Left colon (tissue), 2 donors: ENCODE measurements around the gene URB1. TPM values are rescaled to one million over a fixed set of nuclear protein-coding genes. Genes with fewer than 3 reads are reported as not detected.

Experiments
- ATAC-seq: fragments of 200-7000 bp; cut with Tn5 transposase; one replicate; pipeline ENCODE4 v1.9.1; 2020; ENCODE audit warnings: mild to moderate bottlenecking, moderate library complexity
- DNase-seq, 2 donors: peaks; one replicate each; pipeline ENCODE4 v3.0.0-alpha.2; 2020
- intact Hi-C, 2 donors: fragments of 100-400 bp; cut with DNase I in 1 of 2; cut with micrococcal nuclease in 1 of 2; formaldehyde crosslinking; loops; one replicate each; pipeline versions ENCODE4 v1.11.2 to v1.14.0; 2022; cut with DNase I, micrococcal nuclease
- total RNA-seq, 2 donors: library from RNA; stranded (reverse); fragmentation: NEBNext Ultra II Directional; extraction: Animal tissue kit (Norgen Biotek cat#: 25700); gene quantifications; one replicate each; pipeline ENCODE4 v1.2.1, GENCODE V29; 2021
- donor health status: DM: no; HTN: no; CAD: no.
- donor health status: DM: yes; HTN: yes; CAD: no.

The URB1 gene
- total RNA-seq, 2 donors from 2014 or later: 7.3 to 12.6 TPM

DNA sequence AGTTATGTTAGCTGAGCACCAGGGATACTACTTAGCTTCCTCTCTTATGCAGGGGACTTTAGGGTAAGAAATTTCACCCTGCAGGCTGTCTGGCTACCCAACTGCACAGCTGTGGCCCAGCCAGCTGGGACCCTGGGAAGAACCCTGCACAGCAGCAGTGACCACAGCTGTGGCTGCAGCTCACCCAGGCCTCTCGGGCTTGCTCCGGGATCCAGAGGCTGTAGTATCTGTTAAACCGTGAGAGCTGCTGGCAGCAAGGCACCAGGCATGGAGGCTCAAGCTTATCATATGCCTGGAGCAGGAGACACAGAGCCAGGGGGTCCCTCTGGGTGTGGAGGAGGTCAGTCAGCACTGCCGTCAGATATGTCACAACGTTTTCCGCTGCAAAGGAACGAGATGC is 40.3 kb downstream of the URB1 start:
- DNase-seq (no peak), ATAC-seq (no peak)
- intact Hi-C loops: no loop called here

DNA sequence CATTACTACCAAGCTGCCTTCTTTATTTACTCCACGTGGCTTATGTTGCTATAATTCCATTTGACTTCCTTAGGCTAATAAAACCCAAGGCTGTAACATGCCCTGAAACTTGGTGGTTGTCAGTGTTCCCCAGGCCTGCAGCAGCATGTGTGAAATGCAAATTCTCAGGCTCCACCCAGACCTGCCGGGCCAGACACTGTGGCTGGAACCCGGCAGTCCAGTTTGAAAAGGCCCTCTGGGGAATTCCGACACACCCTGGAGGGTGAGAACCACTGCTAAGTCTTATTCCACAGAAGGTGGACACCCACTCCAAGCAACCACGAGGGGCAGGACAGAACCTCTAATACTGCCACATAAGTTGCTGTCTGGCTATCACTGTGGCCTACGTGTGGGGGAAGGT is 41.4 kb downstream of the URB1 start:
- intact Hi-C loops: no loop called here
- ATAC-seq (no peak), DNase-seq (no peak)

DNA sequence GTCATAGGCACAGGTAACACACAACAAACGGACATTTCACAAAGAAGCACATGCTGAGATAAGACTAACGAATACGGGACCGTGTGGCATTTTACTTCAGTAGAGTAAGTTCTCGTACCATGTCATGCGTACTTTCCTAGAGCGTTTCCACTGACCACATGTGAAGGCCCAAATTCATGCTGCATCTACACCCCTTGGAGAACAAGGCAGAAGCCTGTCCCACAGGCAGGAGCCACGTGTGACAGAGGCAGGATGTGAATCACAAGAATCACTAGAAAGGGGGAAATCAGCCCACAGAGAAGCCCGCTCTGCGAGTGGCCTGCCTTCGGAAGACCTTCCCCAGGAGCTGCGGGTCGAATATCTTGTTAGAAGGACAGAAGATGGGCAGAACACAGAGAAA is 41.8 kb downstream of the URB1 start:
- intact Hi-C loops: no loop called here
- DNase-seq (no peak), ATAC-seq (no peak)

DNA sequence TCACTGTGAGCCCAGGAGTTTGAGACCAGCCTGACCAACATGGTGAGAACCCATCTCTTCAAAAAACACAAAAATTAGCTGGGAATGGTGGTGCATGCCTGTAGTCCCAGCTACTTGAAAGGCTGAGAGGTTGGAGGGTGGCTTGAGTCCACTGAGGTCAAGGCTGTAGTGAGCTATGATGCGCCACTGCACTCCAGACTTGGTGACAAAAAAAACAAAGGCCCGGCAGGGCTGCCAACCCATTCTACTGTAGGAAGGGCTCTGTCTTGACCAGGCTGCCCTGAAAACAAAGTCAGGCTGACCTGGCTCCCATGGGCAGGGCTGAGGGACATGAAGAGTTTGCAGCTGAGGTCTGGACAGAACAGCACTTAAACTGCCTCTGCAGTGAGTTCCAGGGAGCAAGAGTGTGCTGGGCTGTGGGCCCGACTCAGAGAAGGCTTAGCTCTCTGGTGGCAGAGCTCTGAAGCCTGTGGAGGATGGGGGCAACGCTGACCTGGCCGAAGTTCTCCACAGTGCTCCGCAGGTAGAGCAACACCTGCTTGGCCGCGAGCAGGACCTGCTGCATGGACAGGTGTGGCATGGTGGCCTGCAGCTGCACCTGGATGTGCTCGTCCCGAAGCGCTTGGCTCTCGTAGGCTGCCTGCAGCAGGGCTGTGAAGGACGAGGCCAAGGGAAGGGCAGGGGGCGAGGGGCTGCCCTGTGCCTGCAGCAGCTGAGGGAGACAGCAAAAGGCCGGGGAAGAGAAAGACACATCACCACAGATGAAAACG is 42.4 kb downstream of the URB1 start:
- intact Hi-C loops: no loop called here
- no peak for ATAC-seq
- no peak for DNase-seq

DNA sequence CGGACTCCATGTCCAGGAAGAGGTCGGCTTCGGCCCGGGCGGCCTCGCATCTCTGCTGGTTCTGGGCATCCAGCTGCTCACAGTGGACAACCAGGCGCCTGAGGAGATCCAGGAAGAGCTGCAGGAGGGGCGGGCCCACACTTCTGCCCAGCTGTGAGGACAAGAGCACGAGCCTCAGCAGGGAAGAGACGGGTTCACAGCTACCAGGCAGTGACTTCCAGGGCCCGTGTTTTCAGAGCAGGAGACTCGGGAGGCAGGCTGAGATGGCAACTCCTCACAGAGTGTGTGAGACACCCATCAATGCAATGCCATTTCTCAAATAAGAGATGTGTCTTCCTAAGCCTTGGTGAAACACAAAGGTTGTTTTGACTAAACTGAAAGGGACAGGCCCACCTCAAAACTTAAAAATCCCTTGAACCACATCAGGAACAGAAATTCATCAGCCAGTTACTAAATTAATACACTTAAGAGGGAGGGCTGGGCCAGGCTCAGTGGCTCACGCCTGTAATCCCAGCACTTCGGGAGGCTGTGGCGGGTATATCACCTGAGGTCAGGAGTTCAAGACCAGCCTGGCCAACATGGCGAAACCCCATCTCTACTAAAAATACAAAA is 43.4 kb downstream of the URB1 start:
- DNase-seq (no peak), ATAC-seq (no peak)
- intact Hi-C loops: no loop called here

DNA sequence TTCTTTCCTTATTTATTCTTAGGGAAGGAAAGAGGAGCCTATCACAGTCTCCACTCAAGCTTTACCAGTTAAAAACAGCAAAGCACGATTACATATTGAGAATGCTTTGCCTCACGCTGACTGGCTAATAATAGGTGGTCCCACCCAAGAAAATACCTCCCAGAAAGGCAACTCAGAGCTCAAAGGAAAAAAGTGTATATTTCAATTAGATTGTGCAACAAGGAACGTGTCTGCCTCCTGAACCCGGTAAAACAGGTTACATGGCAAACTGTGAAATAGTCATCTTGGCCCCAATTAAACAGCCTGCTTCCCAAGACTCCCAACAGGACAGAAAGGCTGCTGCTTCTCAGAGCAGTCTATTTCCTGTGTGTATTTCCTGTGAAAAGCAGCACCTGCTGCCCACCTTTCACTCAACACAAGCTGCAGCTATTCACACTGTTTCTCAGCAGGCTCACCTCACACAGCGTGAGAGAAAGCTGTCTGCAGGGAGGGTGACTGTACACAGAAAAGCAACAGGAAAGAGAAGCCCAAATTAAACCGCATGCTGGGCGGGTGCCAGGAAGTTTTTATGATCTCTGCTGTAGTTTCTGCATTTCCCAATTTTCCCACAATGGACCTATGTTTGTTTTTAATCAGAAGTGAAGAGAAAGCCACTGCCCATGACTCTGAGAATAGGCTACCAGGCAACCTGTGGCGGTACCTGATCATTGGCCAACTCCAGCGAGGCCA is 44.0 kb downstream of the URB1 start:
- DNase-seq (no peak), ATAC-seq (peak; percentile 22)
- intact Hi-C loops: no loop called here

DNA sequence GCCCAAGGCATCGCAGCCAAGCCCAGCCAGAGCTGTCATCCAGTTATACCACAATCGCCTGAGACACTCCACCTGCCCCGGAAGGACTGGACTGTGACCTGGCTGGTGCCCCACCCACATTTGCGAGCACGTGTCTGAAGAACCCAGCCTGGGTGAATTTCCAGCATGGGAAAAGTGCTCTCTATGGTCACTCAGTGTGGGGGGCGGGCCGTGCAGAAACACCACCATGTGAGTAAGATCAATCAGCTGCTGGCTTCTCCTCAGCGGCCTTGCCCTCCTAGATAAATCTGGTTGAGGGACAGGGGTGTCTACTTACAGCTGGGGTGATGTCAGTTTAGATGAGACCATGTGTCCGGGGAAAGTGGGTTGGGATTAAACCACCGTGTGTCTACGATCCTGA is 44.8 kb downstream of the URB1 start:
- ATAC-seq: peak; percentile 88
- peak; percentile 24 to 37 for DNase-seq
- intact Hi-C loops: no loop called here

DNA sequence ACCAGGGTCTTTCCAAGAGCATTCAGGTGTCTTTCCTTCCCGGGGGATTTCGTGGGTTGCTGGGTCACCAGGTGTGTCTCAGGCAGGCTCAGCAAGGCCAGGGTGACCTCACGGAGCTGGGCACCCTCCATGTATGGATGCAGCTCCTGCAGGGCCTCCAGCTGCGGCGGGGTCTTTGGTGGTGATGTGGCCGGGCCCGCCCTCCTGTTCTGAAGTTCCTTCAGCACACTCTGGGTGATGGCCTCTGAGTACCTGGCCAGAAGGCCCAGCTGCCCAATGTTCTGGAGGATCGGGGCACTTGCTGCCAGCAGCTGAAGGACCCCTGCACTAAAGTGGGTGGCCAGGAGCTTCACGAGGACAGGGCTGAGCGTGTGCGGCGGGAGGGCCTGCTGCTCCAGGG is 45.5 kb downstream of the URB1 start:
- no peak for ATAC-seq
- DNase-seq: no peak
- intact Hi-C loops: no loop called here

DNA sequence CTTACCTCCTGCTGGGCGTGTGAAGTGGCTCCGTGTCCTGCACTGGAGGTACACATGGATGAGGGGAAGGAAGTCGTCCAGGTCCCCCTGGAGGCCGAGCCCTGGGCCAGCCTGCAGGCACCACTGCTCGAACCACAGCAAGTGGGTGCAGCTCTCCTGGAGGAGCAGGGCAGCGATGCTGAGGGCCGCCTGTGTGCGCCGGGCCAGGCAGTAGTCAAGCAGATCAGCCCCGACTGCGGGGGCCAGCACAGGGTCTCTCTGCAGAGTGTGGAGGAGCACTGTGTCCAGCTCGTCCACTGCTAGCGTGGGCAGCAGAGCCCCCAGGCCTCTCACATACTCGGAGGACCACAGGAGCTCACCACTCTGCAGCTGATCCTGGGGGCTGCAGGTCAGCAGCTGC is 45.9 kb downstream of the URB1 start:
- ATAC-seq: no peak
- intact Hi-C loops: no loop called here

DNA sequence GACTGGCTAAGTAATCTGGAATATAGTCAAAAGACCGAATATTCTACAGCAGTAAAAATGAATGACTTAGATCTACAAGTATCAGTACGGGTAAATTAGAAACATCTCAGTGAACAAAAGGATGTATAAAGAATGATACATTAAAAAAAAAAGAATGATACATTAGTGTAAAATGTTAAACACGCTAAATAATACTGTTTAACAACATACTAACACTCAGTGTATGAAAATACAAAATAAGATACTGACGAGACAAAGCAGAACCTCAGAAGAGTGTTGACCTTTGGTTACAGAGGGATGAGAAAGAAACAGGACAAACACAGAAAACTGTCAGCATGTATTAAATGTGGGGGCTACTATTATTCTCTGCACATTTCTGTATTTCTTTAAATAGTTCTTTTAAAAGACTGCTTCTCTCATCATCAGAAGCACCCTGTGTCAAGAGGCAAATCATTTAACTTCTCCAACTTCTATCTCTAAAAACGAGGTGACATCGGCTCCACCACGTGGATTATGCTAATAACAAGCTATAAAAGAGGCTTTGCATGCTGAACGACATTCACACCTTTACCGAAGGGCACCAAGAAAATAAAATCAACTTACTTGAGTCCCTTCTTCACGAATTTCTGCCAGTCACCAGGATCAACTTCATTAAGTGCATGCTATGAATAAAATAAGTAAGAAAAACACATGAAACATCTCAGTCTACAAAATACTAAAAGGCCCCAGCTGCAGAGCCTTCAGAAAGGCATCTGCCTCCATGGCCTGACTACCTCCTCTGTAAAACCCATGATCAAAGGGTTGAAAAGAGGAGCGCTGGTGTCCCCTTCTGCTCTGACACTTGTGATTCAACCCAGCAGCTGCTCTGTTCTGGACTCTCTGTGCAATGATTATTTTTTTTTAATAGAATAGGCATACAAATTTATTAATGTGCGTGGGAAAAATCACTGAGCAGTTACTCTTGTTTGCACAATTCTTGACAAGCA is 51.7 kb downstream of the URB1 start:
- intact Hi-C loops: no loop called here
- DNase-seq (no peak), ATAC-seq (no peak)

More for the DNA sequence above, 45.9 kb downstream of the URB1 start:
- no peak for DNase-seq

DNA sequence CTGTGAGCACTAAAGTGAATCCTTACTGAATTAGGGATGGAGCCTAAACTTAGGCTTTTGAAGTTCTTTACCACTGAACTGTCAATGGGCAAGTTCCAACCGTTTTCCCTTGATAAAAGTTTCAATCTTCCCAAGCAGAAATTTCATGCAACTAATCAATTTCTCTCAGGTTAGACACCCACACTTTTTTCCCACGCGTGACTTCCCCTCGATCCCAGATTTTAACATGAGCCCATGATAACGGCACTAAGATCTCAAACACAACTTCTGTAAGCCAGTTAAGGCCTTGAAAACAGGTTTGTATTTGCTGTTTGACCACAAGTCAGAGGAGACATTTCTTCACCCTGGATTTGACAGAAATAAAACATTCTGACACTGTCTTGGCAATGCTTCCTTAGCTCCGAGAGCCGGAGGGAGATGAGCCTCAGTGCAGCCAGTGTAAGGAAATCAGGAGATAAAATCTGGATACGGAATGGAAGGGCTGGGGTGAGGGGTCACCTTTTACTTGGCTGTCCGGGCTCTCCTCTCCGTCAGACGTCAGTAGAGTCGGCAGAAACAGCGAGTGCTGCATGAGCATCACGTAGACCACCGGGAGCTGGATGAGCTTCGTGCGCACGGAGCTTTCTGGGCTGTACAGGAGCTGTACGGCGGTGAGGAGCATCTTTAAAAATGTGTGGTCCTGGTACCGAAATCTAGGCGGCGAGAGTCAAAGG is 54.4 kb downstream of the URB1 start:
- ATAC-seq (no peak), DNase-seq (no peak)
- intact Hi-C loops: no loop called here

DNA sequence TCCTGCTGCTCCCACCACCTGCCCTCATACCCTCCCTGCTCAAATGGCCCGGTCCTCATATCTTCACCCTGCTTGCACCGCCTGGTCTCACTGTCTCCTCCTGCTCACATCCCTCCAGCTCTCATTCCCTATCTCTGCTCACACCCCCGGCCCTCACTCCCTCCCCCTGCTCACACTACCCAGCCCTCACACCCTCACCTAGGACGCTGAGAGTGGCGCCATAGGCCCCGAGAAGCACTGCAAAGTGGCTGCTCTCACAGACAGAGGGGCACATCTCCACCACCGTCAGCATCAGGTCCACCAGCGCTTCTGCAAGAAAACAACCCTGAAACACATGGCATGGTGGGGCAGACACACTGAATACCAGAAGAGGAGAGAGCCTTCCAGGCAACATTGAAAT is 55.6 kb downstream of the URB1 start:
- DNase-seq (no peak), ATAC-seq (no peak)
- intact Hi-C loops: no loop called here

DNA sequence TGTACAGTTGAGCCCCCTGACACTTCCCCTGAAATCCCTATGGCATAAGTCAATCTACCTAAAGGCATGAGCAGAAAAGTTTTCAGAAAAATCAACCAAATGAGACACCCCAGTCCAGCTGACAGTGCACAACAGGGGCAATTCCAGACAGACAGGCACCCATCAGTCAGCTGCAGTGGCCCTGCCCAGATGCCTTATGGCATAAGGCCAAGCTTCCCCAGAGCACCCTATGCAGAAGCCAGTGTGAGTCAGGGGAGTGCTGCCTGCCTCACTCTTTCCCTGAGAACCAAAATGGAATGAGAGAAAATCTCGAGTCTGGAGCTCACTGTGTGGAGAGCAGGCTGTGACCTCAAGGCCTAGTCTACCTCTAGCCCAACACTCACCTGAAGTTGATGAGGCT is 56.1 kb downstream of the URB1 start:
- DNase-seq (no peak), ATAC-seq (no peak)
- intact Hi-C loops: no loop called here

DNA sequence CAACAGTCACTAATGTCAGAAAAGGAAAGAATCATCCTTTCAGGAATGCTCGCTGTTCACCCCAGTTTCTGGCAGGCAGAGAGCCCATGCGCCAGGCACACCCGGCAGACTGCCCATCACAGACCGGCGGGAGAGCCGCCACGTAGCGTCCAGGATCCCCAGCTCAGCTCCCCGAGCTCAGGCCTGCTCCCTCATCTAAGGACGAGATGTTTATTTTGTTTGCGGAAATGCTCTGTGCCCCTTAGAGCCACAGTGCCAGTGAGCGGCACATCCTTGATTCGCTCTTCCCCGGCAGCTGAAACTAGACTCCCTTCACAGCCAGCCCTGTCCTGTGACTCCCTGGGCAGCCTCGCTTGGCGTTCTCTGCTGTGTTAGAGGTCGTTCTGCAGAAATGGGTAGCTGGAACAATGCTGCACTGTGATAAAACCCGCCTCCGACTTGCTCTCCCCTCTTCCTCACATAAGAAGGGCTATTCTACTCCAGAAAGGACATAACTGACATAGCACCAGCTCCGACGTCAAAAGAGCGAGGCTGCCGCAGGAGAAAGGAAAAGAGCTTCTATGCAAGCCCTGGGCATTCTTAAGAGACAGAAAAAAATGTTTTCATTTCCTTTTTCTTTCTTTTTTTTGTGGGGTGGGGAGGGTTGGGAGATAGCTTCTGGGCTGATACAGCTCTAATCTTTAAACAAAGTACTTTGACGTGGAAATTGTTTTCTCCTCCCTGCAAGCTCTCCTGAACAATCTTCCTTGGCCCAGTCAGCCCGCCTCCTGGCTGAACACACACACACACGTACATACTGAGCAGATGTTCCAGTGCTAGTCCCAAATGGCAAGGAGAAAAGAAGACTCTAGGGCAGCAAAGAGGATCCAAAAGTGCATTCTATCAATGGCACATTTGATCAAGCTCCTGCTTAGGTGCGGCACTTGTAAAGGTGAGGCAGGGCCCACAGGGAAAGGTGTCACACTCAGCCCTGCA is 56.9 kb downstream of the URB1 start:
- intact Hi-C loops: no loop called here
- DNase-seq (no peak), ATAC-seq (no peak)

DNA sequence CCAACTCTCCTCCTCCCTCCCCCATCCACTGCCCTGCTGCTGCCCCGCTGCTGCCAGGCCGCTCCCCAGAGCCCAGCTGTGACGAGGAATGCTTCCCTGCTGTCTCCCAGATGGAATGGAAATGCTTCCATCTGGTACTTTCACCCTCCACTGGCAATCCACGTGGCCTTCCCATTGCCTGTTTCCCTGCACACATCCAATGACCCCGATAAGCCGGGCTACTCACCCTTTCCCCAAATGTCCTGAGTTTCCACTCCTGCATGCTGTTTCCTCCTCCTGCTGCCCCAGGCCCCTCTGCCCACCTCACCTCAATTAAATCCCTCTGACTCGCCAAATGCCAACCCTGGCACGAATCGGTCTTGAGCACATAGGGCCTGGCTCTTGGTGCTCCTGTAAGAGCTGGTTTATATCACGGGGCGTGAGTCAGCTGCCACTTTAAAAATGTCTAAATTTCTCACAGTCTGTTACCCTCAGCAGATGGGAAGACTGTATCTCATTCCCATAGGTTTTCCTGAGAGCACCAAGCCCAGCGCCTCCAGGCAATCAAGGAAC is 57.8 kb downstream of the URB1 start:
- ATAC-seq (no peak), DNase-seq (no peak)
- intact Hi-C loops: no loop called here

DNA sequence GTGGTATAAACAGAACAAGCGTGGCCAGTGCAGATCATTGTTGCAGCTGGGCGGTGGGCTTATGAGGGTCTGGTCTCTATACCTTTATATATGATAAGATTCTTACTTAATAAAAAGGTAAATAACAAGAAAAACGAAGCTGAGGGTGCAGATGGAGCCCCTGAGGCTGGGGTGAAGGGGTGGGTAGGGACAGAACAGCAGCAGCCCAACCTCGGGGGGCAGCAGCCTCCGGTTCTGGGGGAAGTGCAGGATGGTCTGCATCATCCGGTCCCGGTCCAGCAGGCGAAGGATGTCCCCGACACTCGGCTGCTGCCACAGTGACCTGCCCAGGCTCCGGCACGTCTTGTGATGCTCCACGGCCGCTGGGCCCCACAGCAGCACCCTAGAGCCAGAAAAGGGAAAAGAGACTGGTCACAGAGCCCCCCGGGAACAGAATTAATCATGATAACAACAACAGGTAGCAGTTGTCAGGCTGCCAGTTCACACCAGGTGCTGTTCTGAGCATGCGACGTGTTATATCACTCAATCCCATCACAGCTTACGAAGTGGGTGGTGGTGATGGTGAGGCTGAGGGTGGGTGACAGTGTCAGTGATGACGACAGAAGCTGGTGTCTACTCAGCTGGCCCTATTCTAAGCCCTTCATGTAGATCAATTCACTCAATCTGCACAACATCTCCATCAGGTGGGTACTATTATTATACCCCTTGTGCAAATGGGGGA is 58.7 kb downstream of the URB1 start:
- intact Hi-C loops: no loop called here
- ATAC-seq (no peak), DNase-seq (no peak)
